ENCODE measurements around the gene HOXC9. TPM values are rescaled to one million over a fixed set of nuclear protein-coding genes. Genes with fewer than 3 reads are reported as not detected.

HOXC9 gene
- total RNA-seq, 3 donors from 2014 or later, result 3.8 to 16.8 (median 4.6) TPM

- H3K4me3 ChIP-seq, result no peak overlapping the region
- intact Hi-C loops (cut with DNase I; ENCODE audit: low total_unique reads), result no loop called here
- no peaks in the 10 kb centered on the region for H3K36me3 ChIP-seq
- no peak overlapping the region for H3K27ac ChIP-seq
- peaks cover 0 to 8% of the 10 kb centered on the region in 2 donors for H3K4me1 ChIP-seq
- H3K9me3 ChIP-seq, result no peaks in the 10 kb centered on the region
- DNase-seq (ENCODE audit: low spot score in 2 of 2), result no peak
- TF ChIP-seq CTCF (IDR thresholded peaks at IDR 0.05), result no peak
- TF ChIP-seq POLR2AphosphoS5 (IDR thresholded peaks at IDR 0.05), result no peak
- TF ChIP-seq POLR2A (IDR thresholded peaks at IDR 0.05), result no peak
- H3K27me3 ChIP-seq, result peaks cover 4 to 86% of the 10 kb centered on the region in 2 donors
Measured at GRCh38 chr12:53982648-53983567, 17.1 kb upstream of the HOXC9 start.

- peaks cover 4 to 87% of the 10 kb centered on the region in 2 donors for H3K27me3 ChIP-seq
- intact Hi-C loops (cut with DNase I; ENCODE audit: low total_unique reads), result no loop called here
- H3K36me3 ChIP-seq, result no peaks in the 10 kb centered on the region
- H3K9me3 ChIP-seq, result no peaks in the 10 kb centered on the region
- DNase-seq (ENCODE audit: low spot score in 2 of 2), result no peak
- no peak overlapping the region for H3K27ac ChIP-seq
- H3K4me3 ChIP-seq, result no peak overlapping the region
- peaks cover 0 to 8% of the 10 kb centered on the region in 2 donors for H3K4me1 ChIP-seq
- TF ChIP-seq CTCF (IDR thresholded peaks at IDR 0.05), result no peak
- TF ChIP-seq POLR2AphosphoS5 (IDR thresholded peaks at IDR 0.05), result no peak
- TF ChIP-seq POLR2A (IDR thresholded peaks at IDR 0.05), result no peak
Measured at GRCh38 chr12:53983568-53983949, 16.4 kb upstream of the HOXC9 start.

GRCh38 chr12:53983950-53984572, 15.9 kb upstream of the HOXC9 start:
- Histone ChIP-seq H3K4me1 (peaks cover 0 to 8% of the 10 kb centered on the region in 2 donors), H3K4me3 (peak overlapping the region in 2 of 3 donors; percentile 52 to 69), H3K9me3 (no peaks in the 10 kb centered on the region), H3K36me3 (no peaks in the 10 kb centered on the region), H3K27ac (no peak overlapping the region), H3K27me3 (peaks cover 4 to 87% of the 10 kb centered on the region in 2 donors)
- intact Hi-C loops (cut with DNase I; ENCODE audit: low total_unique reads), result no loop called here
- no peak for DNase-seq (ENCODE audit: low spot score in 2 of 2)
- no peak for TF ChIP-seq POLR2AphosphoS5 (IDR thresholded peaks at IDR 0.05)
- no peak for TF ChIP-seq CTCF (IDR thresholded peaks at IDR 0.05)
- no peak for TF ChIP-seq POLR2A (IDR thresholded peaks at IDR 0.05)

GRCh38 chr12:53984901-53985691, 14.9 kb upstream of the HOXC9 start, which contains the start of gene HOXC10:
HOXC10 (plus strand) TSS chr12:53985146; CDS start chr12:53985260, 114 bp downstream.
- H3K27ac ChIP-seq, result peak within 1 kb of the TSS; percentile 50 to 84

More at GRCh38 chr12:53984901-53985691, 14.9 kb upstream of the HOXC9 start, which contains the start of gene HOXC10:
- Histone ChIP-seq H3K27me3 (peaks cover 4 to 91% of the 10 kb centered on the region in 2 donors), H3K36me3 (no peaks in the 10 kb centered on the region), H3K4me3 (peak within 1 kb of the TSS; percentile 52 to 69 (median 54)), H3K4me1 (peaks cover 0 to 8% of the 10 kb centered on the region in 2 donors), H3K9me3 (no peaks in the 10 kb centered on the region)
- intact Hi-C loops (cut with DNase I; ENCODE audit: low total_unique reads), result no loop called here
- TF ChIP-seq POLR2A (IDR thresholded peaks at IDR 0.05), result no peak
- peak in 1 of 3 donors; percentile 31 for TF ChIP-seq POLR2AphosphoS5 (IDR thresholded peaks at IDR 0.05)
- TF ChIP-seq CTCF (IDR thresholded peaks at IDR 0.05), result peak in 2 of 3 donors; percentile 33 to 43
- DNase-seq (ENCODE audit: low spot score in 2 of 2), result peak; percentile 87 to 92

Data from breast epithelium (tissue), 4 donors.